Measurements from ENCODE around the gene ARL15.

DNA sequence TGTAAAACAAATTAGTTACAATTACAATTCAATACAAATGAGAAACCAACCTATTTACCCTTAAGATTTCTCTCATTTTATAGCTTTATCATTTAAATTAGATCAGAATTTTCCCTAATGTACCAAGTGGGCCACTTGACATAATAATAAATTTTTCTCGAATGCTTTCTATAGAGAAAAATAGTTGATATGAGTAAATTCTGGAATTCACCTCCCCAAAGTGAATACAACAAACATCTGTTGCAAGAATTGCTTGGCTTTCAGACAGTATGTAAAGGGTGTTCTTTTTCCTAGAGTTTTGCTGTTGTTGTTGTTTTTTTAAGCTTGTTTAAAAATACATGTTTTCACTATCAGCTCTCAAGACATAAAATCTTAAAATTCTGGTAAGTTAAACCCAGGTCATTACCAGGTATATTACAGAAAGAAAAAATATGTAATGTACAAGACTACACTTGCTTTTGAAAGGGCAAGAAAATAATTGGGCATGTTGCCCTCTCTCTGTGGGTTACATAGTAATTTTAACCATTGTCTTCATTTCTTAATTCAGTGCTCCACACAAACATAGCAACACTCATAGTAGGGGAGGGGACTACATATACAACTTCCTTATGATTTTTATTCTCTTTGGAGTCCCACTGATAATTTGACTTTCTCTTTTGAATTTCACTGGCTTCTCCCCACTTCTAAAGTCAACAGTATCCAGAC lies 200.6 kb downstream of the ARL15 start:
- TF ChIP-seq TCF12 (IDR thresholded peaks at IDR 0.05; ENCODE audit: low read depth) = no peak
- no peak for TF ChIP-seq EP300 (IDR thresholded peaks at IDR 0.05; ENCODE audit: borderline replicate concordance)
- TF ChIP-seq, protein P1, sequence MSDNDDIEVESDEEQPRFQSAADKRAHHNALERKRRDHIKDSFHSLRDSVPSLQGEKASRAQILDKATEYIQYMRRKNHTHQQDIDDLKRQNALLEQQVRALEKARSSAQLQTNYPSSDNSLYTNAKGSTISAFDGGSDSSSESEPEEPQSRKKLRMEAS (IDR thresholded peaks at IDR 0.05) = no peak
- TF ChIP-seq CEBPB (IDR thresholded peaks at IDR 0.05) = no peak
- TF ChIP-seq, protein P2, sequence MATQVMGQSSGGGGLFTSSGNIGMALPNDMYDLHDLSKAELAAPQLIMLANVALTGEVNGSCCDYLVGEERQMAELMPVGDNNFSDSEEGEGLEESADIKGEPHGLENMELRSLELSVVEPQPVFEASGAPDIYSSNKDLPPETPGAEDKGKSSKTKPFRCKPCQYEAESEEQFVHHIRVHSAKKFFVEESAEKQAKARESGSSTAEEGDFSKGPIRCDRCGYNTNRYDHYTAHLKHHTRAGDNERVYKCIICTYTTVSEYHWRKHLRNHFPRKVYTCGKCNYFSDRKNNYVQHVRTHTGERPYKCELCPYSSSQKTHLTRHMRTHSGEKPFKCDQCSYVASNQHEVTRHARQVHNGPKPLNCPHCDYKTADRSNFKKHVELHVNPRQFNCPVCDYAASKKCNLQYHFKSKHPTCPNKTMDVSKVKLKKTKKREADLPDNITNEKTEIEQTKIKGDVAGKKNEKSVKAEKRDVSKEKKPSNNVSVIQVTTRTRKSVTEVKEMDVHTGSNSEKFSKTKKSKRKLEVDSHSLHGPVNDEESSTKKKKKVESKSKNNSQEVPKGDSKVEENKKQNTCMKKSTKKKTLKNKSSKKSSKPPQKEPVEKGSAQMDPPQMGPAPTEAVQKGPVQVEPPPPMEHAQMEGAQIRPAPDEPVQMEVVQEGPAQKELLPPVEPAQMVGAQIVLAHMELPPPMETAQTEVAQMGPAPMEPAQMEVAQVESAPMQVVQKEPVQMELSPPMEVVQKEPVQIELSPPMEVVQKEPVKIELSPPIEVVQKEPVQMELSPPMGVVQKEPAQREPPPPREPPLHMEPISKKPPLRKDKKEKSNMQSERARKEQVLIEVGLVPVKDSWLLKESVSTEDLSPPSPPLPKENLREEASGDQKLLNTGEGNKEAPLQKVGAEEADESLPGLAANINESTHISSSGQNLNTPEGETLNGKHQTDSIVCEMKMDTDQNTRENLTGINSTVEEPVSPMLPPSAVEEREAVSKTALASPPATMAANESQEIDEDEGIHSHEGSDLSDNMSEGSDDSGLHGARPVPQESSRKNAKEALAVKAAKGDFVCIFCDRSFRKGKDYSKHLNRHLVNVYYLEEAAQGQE (IDR thresholded peaks at IDR 0.05; ENCODE audit: low read depth) = no peak
- TF ChIP-seq CREB1 (IDR thresholded peaks at IDR 0.05; ENCODE audit: low read depth) = no peak
- no peak for TF ChIP-seq RAD21 (IDR thresholded peaks at IDR 0.05; ENCODE audit: low read depth)
- no peak for TF ChIP-seq NFIC (IDR thresholded peaks at IDR 0.05)
- no peak for TF ChIP-seq TAF1 (IDR thresholded peaks at IDR 0.05; ENCODE audit: low read depth)
- no peak for TF ChIP-seq YY1 (IDR thresholded peaks at IDR 0.05; ENCODE audit: low read depth)
- no peak for TF ChIP-seq ZBTB7A (IDR thresholded peaks at IDR 0.05; ENCODE audit: low read depth)

All from Ishikawa (cell line).